ENCODE results near the gene GPSM1. TPM values are rescaled to one million over a fixed set of nuclear protein-coding genes. Genes with fewer than 3 reads are reported as not detected.

GPSM1 gene
- total RNA-seq, 1 donor from 2014 or later = 140 TPM

DNA sequence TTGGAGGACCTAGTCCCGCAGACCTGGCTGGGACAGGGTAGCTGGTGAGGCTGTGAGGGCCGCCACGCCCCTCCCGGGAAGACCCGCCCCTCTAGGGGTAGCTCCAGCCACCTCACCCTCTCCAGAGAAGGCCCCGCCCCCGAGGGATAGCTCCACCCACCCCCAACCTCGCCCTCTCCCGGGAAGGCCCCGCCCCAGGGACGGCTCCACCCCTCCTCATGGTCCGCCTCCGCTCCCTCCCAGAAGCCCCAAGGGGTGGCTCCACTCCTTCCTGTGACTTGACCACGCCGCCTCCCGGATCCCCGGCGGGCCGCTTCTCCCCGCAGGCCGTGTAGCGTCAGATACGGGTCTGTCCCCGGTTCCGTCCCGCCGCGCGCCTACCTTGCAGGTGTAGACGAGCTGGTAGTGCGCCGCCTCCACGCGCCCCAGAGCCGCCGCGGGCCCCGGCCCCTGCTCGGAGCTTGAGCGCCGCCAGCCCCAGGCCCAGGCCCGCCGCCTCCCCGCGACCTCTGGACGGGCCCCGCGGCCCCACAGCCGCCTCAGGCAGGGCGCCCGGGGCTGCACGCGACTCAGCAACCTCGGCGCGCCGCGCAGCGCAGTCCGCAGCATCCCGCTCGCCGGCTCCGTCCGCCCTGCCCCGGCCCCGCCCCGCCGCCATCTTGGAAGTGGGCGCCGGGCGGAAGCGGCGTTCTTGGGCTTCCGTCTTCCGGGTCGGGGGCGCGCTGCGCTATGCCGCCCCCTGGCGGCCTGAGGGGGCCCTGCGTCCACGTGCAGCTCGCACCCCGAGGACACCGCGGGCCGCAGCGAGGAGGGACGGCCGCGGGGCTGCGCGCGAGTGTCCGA lies 36.0 kb downstream of the GPSM1 start, which contains the start of gene DNLZ:
Gene DNLZ (minus strand): TSS at position 639 of the 843 bp plus-strand sequence. CDS start 30 bp downstream, at position 609.
- TF ChIP-seq, protein P1, sequence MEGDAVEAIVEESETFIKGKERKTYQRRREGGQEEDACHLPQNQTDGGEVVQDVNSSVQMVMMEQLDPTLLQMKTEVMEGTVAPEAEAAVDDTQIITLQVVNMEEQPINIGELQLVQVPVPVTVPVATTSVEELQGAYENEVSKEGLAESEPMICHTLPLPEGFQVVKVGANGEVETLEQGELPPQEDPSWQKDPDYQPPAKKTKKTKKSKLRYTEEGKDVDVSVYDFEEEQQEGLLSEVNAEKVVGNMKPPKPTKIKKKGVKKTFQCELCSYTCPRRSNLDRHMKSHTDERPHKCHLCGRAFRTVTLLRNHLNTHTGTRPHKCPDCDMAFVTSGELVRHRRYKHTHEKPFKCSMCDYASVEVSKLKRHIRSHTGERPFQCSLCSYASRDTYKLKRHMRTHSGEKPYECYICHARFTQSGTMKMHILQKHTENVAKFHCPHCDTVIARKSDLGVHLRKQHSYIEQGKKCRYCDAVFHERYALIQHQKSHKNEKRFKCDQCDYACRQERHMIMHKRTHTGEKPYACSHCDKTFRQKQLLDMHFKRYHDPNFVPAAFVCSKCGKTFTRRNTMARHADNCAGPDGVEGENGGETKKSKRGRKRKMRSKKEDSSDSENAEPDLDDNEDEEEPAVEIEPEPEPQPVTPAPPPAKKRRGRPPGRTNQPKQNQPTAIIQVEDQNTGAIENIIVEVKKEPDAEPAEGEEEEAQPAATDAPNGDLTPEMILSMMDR (IDR thresholded peaks at IDR 0.05; ENCODE audit: partially characterized antibody, unreplicated experiment) = peak; percentile 99
- peaks cover 14% of the 10 kb centered on the region for H3K27me3 Mint-ChIP-seq (ENCODE audit: unreplicated experiment)
- H3K27ac Mint-ChIP-seq (ENCODE audit: unreplicated experiment) = peak within 1 kb of the TSS; percentile 83
- no peaks in the 10 kb centered on the region for H3K36me3 Mint-ChIP-seq (ENCODE audit: unreplicated experiment)
- DNase-seq = peak; percentile 98
- H3K9me3 Mint-ChIP-seq (ENCODE audit: unreplicated experiment) = peaks cover 13% of the 10 kb centered on the region
- peaks cover 4% of the 10 kb centered on the region for H3K4me1 Mint-ChIP-seq (ENCODE audit: low read depth, unreplicated experiment)
- peak within 1 kb of the TSS; percentile 85 for H3K4me3 Mint-ChIP-seq (ENCODE audit: unreplicated experiment)

DNA sequence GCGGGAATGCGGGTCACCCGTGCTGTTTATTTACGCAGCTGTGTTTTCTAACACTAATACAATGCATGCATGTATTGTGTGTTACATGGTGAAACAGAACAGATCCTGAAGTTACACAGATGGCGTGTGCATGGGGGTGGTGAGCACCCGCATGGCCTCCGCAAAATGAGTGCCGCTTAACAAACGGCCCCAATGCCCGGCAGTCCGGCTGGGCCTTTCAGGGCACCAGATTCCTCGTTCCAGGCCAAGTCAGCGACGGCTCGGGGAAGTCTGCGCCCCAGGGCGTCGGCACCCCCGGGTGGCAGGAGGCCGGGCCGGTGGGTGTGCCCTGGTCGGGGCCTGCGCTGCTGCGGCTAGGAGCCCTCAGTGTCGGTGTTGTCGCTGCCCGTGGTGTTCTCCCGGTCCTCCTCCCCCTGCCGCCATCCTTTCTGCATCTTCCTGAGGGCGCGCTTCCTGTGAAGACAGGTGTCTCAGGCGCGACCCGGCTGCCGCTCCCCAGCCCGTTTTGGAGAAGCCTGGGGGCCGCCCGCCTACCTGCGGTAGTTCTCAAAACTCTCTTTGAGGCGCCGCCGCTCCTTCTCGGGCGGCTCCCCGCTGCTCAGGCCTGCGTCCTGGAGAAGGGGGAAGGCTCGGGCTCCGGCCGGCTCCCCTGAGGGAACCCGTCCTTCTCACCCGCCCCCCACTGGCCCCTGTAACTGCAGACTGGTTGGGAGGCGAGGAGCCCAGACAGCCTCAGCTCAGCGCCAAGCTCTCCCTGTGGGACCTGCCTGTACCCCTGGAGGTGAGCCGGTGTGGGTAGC lies 36.8 kb downstream of the GPSM1 start:
- Mint-ChIP-seq H3K27ac (ENCODE audit: unreplicated experiment) (peak overlapping the region; percentile 83), H3K27me3 (ENCODE audit: unreplicated experiment) (peaks cover 14% of the 10 kb centered on the region), H3K36me3 (ENCODE audit: unreplicated experiment) (no peaks in the 10 kb centered on the region), H3K9me3 (ENCODE audit: unreplicated experiment) (peaks cover 13% of the 10 kb centered on the region), H3K4me1 (ENCODE audit: low read depth, unreplicated experiment) (peaks cover 4% of the 10 kb centered on the region), H3K4me3 (ENCODE audit: unreplicated experiment) (no peak overlapping the region)
- TF ChIP-seq, protein P1 (IDR thresholded peaks at IDR 0.05; ENCODE audit: partially characterized antibody, unreplicated experiment) = peak; percentile 62
- no peak for DNase-seq

DNA sequence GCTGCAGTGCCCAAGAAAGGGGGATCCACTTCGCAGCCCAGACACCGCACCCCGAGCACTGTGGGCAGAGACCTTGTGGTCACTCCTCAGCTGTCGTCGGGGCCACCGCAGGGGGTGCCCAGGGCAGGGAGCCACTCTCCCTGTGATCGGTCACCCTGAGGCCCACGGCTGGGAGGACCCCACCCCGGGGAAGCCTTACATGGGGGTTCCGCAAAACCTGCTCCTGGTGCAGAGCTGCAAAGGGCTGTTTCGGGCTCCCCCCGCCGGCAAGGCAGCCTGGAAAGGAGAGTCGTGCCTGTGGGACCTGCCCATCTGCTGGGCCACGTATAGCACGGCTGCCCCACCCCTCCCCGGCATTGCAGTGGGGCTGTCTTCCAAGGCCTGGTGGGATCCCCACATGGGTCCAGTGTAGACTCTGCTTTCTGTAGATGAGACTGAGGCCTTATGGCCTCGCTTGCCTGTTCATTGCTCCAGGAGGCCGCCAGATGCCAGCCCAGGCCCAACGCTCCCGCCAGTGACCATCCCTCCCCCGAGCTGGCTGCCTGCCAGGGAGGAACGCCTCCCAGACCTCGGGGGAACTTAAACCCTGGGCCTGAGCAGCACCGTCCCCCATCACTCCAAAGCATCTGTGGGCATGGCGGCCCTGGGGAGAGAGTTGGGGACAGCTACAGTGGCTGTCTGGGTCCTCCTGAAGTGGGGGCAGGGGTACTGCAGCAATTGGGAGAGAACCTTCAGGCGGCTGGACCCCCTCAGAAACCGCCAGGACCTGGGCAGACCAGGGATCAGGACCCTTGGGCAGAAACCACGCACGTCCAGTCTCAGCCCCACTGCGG lies 37.8 kb downstream of the GPSM1 start:
- Mint-ChIP-seq H3K27me3 (ENCODE audit: unreplicated experiment) (peaks cover 18% of the 10 kb centered on the region), H3K4me1 (ENCODE audit: low read depth, unreplicated experiment) (peaks cover 2% of the 10 kb centered on the region), H3K36me3 (ENCODE audit: unreplicated experiment) (no peaks in the 10 kb centered on the region), H3K4me3 (ENCODE audit: unreplicated experiment) (peak overlapping the region; percentile 30), H3K9me3 (ENCODE audit: unreplicated experiment) (peaks cover 11% of the 10 kb centered on the region), H3K27ac (ENCODE audit: unreplicated experiment) (peak overlapping the region; percentile 90)
- peak; percentile 91 for DNase-seq
- TF ChIP-seq, protein P1 (IDR thresholded peaks at IDR 0.05; ENCODE audit: partially characterized antibody, unreplicated experiment) = peak; percentile 22

DNA sequence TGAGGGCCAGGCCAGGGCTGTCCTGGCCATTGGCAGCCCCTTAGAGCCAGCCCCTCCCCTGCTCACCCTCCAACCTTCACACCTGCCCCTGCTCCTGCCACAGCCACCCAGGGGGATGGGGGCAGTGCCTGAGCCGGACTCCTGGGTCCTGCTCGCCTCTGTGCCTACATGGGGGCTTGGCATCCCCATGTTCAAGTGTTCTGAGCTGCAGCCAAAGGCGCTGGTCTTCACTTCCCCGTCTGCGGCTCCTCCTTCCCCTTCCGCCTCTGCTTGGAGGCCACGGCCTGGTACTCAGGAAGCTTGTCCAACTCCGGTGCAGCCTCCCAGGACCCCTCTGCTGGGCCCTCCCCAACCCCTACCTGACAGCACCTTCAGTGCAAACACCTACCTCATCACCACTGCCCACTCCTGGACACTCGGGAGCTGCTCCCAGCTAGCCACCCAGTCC lies 38.5 kb downstream of the GPSM1 start:
- Mint-ChIP-seq H3K4me3 (ENCODE audit: unreplicated experiment) (no peak overlapping the region), H3K9me3 (ENCODE audit: unreplicated experiment) (peaks cover 6% of the 10 kb centered on the region), H3K4me1 (ENCODE audit: low read depth, unreplicated experiment) (peaks cover 3% of the 10 kb centered on the region), H3K27ac (ENCODE audit: unreplicated experiment) (peak overlapping the region; percentile 33), H3K36me3 (ENCODE audit: unreplicated experiment) (no peaks in the 10 kb centered on the region), H3K27me3 (ENCODE audit: unreplicated experiment) (peaks cover 16% of the 10 kb centered on the region)
- no peak for DNase-seq
- TF ChIP-seq, protein P1 (IDR thresholded peaks at IDR 0.05; ENCODE audit: partially characterized antibody, unreplicated experiment) = peak; percentile 4
